OCI-M1 (cell line): ENCODE data around the gene SMAP2.

ENCODE experiments used
- DNase-seq: peaks from one replicate; lab custom pipeline; 2025; lab: John Stamatoyannopoulos, UW

SMAP2 gene

GRCh38 chr1:40390857-40391256 lies 17.3 kb downstream of the SMAP2 start:
- no peak for DNase-seq

- no peak for DNase-seq
These were observed 18.2 kb downstream of the SMAP2 start for GRCh38 chr1:40391688-40392145.

- DNase-seq: no peak
These were observed 18.7 kb downstream of the SMAP2 start for GRCh38 chr1:40392221-40392620.

- peak; percentile 20 for DNase-seq
These were observed 19.6 kb downstream of the SMAP2 start for GRCh38 chr1:40393173-40393572.

- DNase-seq: peak; percentile 44
These were observed 21.1 kb downstream of the SMAP2 start for GRCh38 chr1:40394491-40395172.

- no peak for DNase-seq
These were observed 22.0 kb downstream of the SMAP2 start for GRCh38 chr1:40395190-40396175.

- DNase-seq: peak; percentile 17
These were observed 22.9 kb downstream of the SMAP2 start for GRCh38 chr1:40396420-40396819.

- no peak for DNase-seq
These were observed 23.7 kb downstream of the SMAP2 start for GRCh38 chr1:40397258-40397657.

- DNase-seq: peak; percentile 50
These were observed 26.6 kb downstream of the SMAP2 start for GRCh38 chr1:40399984-40400704.

- no peak for DNase-seq
These were observed 28.1 kb downstream of the SMAP2 start for GRCh38 chr1:40401473-40402201.

- peak; percentile 78 for DNase-seq
These were observed 31.3 kb downstream of the SMAP2 start for GRCh38 chr1:40404670-40405462.

GRCh38 chr1:40405812-40406211 lies 32.3 kb downstream of the SMAP2 start:
- DNase-seq: no peak

GRCh38 chr1:40407453-40407852 lies 33.9 kb downstream of the SMAP2 start:
- no peak for DNase-seq

GRCh38 chr1:40409467-40409866 lies 35.9 kb downstream of the SMAP2 start:
- DNase-seq: no peak

GRCh38 chr1:40411294-40411693 lies 37.8 kb downstream of the SMAP2 start:
- no peak for DNase-seq

- no peak for DNase-seq
These were observed 38.3 kb downstream of the SMAP2 start for GRCh38 chr1:40411843-40412242.

GRCh38 chr1:40413527-40414252 lies 40.2 kb downstream of the SMAP2 start:
- no peak for DNase-seq

- DNase-seq: no peak
These were observed 40.8 kb downstream of the SMAP2 start for GRCh38 chr1:40414331-40414730.

- DNase-seq: no peak
These were observed 43.2 kb downstream of the SMAP2 start for GRCh38 chr1:40416709-40417108.
